Measurements from ENCODE around the gene IFT20.

IFT20 gene, protein sequence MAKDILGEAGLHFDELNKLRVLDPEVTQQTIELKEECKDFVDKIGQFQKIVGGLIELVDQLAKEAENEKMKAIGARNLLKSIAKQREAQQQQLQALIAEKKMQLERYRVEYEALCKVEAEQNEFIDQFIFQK

GRCh38 chr17:28335201-28335958, at the start of gene IFT20, which contains the start of gene TNFAIP1:
TSS of gene IFT20 (minus strand) at chr17:28335472. CDS start at chr17:28331985, 3,487 bp downstream.
TSS of gene TNFAIP1 (plus strand) at chr17:28335761. CDS start at chr17:28339522, 3,761 bp downstream.
- in situ Hi-C loops (cut with HindIII; ENCODE audit: low pct_ligation_motif_present, low sequenced_read_pairs), result no loop called here
- peaks cover 12% of the 10 kb centered on the region for H3K36me3 ChIP-seq (replicated peaks)
- H3K4me3 ChIP-seq (ENCODE audit: low read depth, low read length), result peak within 1 kb of the TSS; percentile 91
- DNase-seq, result peak; percentile 100
- H3K27me3 ChIP-seq (replicated peaks), result no peaks in the 10 kb centered on the region
- peak within 1 kb of the TSS; percentile 96 for H3K27ac ChIP-seq
- TF ChIP-seq, protein P1, sequence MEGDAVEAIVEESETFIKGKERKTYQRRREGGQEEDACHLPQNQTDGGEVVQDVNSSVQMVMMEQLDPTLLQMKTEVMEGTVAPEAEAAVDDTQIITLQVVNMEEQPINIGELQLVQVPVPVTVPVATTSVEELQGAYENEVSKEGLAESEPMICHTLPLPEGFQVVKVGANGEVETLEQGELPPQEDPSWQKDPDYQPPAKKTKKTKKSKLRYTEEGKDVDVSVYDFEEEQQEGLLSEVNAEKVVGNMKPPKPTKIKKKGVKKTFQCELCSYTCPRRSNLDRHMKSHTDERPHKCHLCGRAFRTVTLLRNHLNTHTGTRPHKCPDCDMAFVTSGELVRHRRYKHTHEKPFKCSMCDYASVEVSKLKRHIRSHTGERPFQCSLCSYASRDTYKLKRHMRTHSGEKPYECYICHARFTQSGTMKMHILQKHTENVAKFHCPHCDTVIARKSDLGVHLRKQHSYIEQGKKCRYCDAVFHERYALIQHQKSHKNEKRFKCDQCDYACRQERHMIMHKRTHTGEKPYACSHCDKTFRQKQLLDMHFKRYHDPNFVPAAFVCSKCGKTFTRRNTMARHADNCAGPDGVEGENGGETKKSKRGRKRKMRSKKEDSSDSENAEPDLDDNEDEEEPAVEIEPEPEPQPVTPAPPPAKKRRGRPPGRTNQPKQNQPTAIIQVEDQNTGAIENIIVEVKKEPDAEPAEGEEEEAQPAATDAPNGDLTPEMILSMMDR (IDR thresholded peaks at IDR 0.05; ENCODE audit: low read depth, low read length, missing control alignments), result no peak

DNA sequence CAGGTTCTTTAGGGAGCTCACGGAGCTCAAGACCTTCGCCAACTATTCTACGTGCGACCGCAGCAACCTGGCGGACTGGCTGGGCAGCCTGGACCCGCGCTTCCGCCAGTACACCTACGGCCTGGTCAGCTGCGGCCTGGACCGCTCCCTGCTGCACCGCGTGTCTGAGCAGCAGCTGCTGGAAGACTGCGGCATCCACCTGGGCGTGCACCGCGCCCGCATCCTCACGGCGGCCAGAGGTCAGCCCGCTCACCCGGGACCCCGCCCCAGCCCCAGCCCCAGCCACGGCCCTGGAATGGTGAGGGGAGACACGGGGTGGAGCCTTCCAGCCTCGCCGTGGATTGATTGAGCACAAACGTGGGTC, 49.7 kb upstream of the IFT20 start:
- no peaks in the 10 kb centered on the region for H3K36me3 ChIP-seq (replicated peaks)
- H3K27me3 ChIP-seq (replicated peaks), result peaks cover 6% of the 10 kb centered on the region
- H3K4me3 ChIP-seq (ENCODE audit: low read depth, low read length), result no peak overlapping the region
- in situ Hi-C loops (cut with HindIII; ENCODE audit: low pct_ligation_motif_present, low sequenced_read_pairs), result no loop called here
- H3K27ac ChIP-seq, result no peak overlapping the region
- DNase-seq, result no peak
- TF ChIP-seq, protein P1 (IDR thresholded peaks at IDR 0.05; ENCODE audit: low read depth, low read length, missing control alignments), result no peak

GRCh38 chr17:28384281-28385036, 49.2 kb upstream of the IFT20 start:
- no peak overlapping the region for H3K27ac ChIP-seq
- TF ChIP-seq, protein P1 (IDR thresholded peaks at IDR 0.05; ENCODE audit: low read depth, low read length, missing control alignments), result no peak

GRCh38 chr17:28381141-28381825, 46.0 kb upstream of the IFT20 start:
- in situ Hi-C loops (cut with HindIII; ENCODE audit: low pct_ligation_motif_present, low sequenced_read_pairs), result no loop called here
- Histone ChIP-seq H3K27ac (no peak overlapping the region), H3K27me3 (replicated peaks) (peaks cover 6% of the 10 kb centered on the region), H3K36me3 (replicated peaks) (no peaks in the 10 kb centered on the region), H3K4me3 (ENCODE audit: low read depth, low read length) (no peak overlapping the region)
- DNase-seq, result no peak
- TF ChIP-seq, protein P1 (IDR thresholded peaks at IDR 0.05; ENCODE audit: low read depth, low read length, missing control alignments), result peak; percentile 47

More at GRCh38 chr17:28384281-28385036, 49.2 kb upstream of the IFT20 start:
- no peak for DNase-seq
- in situ Hi-C loops (cut with HindIII; ENCODE audit: low pct_ligation_motif_present, low sequenced_read_pairs), result no loop called here
- Histone ChIP-seq H3K4me3 (ENCODE audit: low read depth, low read length) (no peak overlapping the region), H3K27me3 (replicated peaks) (peaks cover 6% of the 10 kb centered on the region), H3K36me3 (replicated peaks) (no peaks in the 10 kb centered on the region)

- Histone ChIP-seq H3K27me3 (replicated peaks) (peaks cover 6% of the 10 kb centered on the region), H3K36me3 (replicated peaks) (no peaks in the 10 kb centered on the region), H3K27ac (no peak overlapping the region), H3K4me3 (ENCODE audit: low read depth, low read length) (no peak overlapping the region)
- TF ChIP-seq, protein P1 (IDR thresholded peaks at IDR 0.05; ENCODE audit: low read depth, low read length, missing control alignments), result no peak
- DNase-seq, result no peak
- in situ Hi-C loops (cut with HindIII; ENCODE audit: low pct_ligation_motif_present, low sequenced_read_pairs), result no loop called here
These were observed 44.8 kb upstream of the IFT20 start for GRCh38 chr17:28379814-28380801.
